Left kidney (tissue), 8 donors: ENCODE measurements around the gene EVA1A. TPM values are rescaled to one million over a fixed set of nuclear protein-coding genes. Genes with fewer than 3 reads are reported as not detected.

Source experiments
- DNase-seq: peaks from one replicate; pipeline ENCODE4 v3.0.0-alpha.2; 2013
- long read RNA-seq, 8 donors: transcript quantifications; one replicate each; lab custom pipeline, GENCODE V29; 2026
- polyA plus RNA-seq: library from polyadenylated mRNA; unstranded; fragments of 120-200 nt; gene quantifications from one replicate; pipeline ENCODE4 v1.2.1, GENCODE V29; 2013; ENCODE audit not compliant: insufficient read length

EVA1A gene, protein sequence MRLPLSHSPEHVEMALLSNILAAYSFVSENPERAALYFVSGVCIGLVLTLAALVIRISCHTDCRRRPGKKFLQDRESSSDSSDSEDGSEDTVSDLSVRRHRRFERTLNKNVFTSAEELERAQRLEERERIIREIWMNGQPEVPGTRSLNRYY
- 12.9 TPM for polyA plus RNA-seq
- long read RNA-seq, donor 1, transcript EVA1A-202 (4 exons, 1,802 nt) = major isoform, 5 of 11 reads
- long read RNA-seq, donor 1, partial matches to known transcripts = 0 of 11 reads
- long read RNA-seq, donor 1, other reads (novel, unspliced or antisense) = 5 of 11 reads
- long read RNA-seq, donor 2, partial matches to known transcripts = 0 of 3 reads
- long read RNA-seq, donor 2, other reads (novel, unspliced or antisense) = 0 of 3 reads
- long read RNA-seq, donor 3, partial matches to known transcripts = 0 of 3 reads
- long read RNA-seq, donor 3, other reads (novel, unspliced or antisense) = 0 of 3 reads
- long read RNA-seq, donor 4 = 0 reads
- long read RNA-seq, donor 5, transcript EVA1A-202 (4 exons, 1,802 nt) = major isoform, 7 of 16 reads
- long read RNA-seq, donor 5, partial matches to known transcripts = 0 of 16 reads
- long read RNA-seq, donor 5, other reads (novel, unspliced or antisense) = 7 of 16 reads
- long read RNA-seq, donor 6, partial matches to known transcripts = 0 of 4 reads
- long read RNA-seq, donor 6, other reads (novel, unspliced or antisense) = 0 of 4 reads
- long read RNA-seq, donor 7, transcript EVA1A-202 (4 exons, 1,802 nt) = major isoform, 8 of 17 reads
- long read RNA-seq, donor 7, partial matches to known transcripts = 0 of 17 reads
- long read RNA-seq, donor 7, other reads (novel, unspliced or antisense) = 8 of 17 reads
- long read RNA-seq, donor 8 = 0 reads

- no peak for DNase-seq
These were observed at the start of gene EVA1A for GRCh38 chr2:75560768-75561565. TSS of gene EVA1A (minus strand) at chr2:75560939. CDS start at chr2:75518140, 42,799 bp downstream.

GRCh38 chr2:75609937-75610508 lies 49.3 kb upstream of the EVA1A start:
- DNase-seq = no peak

DNA sequence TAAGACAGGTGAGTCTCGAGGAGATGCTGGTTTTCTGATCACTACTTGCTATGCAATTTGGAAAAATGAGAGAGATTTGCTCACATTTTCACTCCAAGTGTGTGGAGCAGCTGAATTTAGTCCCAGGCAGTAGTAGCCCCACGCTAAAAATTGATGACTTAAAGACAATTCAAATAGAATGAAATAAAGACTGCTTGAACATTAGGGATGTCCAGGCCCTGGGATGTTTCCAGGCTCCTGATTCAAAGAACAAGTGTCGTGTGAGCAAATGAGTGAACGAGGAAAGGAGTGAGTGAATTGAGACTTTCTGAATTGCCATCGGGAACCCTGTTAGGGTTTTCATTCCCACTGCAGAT lies 48.6 kb upstream of the EVA1A start:
- DNase-seq = no peak

DNA sequence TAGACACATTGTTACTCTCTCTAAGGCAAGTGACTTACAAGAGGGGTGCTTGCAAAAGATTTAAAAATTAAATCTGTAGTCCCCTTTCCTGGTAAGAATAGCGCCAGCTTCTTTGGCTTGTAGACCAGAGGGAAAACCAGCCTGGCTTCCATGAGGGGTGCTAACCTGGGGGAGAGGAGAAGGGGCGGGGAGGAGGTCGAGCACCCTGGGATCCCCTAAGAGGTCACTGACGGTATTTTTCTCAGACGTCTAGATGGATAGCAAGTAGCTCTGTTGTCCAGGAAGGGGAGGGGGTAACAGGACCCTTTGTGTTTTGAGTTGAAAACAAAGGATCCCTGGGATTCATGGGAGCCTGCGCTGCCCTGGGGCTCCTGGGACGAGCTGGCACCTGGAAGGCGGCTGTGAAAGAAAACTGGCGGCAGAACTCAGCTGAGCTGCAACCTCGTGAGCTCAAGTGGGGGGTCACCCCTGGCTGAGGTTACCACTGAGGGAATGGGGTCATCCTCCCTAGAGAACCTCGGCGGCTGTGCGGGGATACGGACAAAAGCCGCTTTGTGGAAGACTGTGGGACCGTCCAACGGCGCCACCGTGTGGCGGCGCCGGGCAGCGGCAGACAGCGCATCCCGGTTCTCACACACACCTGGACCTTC lies 48.1 kb upstream of the EVA1A start:
- no peak for DNase-seq

GRCh38 chr2:75607988-75608683 lies 47.4 kb upstream of the EVA1A start:
- DNase-seq = peak; percentile 74

GRCh38 chr2:75607400-75607798 lies 46.7 kb upstream of the EVA1A start:
- DNase-seq = no peak

DNA sequence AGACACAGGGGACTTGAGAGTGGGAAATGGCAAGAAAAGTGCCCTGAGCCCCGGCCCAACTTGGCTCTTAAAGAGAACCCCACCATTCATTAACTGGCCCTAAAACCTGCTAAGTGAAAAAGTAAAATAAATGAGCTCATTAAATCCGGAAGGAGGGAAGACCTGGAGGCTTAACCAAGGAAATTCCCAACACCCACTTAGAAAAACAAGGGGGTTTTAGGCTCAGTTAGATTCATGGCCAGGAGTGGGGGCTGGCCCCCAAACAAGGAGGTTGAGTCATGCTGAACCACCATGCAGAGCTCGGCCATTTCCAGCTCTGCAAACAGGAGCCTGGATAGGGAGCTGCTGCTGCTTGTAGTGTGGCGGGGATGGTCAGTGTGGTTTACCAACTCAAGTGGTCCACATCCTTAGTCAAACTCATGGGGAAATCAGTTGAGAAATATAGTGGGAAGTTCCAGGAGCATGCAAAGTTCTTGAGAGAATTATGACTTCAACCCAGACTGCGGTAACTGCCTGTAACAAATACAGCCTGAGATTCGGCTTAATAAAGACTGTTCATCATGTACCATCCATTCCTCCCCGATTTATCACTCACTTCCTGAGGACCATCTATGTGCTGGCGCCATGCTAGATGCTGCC lies 46.1 kb upstream of the EVA1A start:
- DNase-seq = no peak

GRCh38 chr2:75605770-75606529 lies 45.2 kb upstream of the EVA1A start:
- no peak for DNase-seq

GRCh38 chr2:75604484-75604883 lies 43.7 kb upstream of the EVA1A start:
- DNase-seq = no peak

GRCh38 chr2:75603477-75603876 lies 42.7 kb upstream of the EVA1A start:
- DNase-seq = no peak

- no peak for DNase-seq
These were observed 42.1 kb upstream of the EVA1A start for GRCh38 chr2:75602724-75603342.

DNA sequence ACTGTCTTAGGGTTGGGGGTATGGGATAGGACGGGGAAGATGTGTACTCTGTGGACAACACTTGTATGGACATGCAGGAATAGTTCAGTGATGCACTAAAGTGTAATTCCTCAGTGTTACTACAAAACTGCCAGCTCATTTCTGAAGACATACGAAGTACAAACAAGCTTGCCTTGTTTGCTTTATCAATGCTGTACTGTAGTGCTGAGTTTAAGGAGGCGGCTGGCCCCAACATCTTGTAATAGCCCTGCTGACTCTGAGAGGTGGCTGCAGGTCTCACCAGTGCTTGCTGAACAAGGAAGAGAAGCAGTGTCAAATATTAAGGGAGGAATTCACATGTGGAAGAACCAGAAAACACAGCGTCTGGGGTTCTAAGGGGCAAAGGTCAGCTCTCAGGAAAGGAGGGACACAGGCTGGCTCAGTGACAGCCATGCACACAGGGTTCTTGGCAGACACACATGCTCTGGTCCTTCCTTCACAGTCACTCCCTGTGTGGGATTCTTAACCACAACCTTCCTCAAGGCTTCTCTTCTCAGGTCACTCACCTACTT lies 39.8 kb upstream of the EVA1A start:
- DNase-seq = no peak

DNA sequence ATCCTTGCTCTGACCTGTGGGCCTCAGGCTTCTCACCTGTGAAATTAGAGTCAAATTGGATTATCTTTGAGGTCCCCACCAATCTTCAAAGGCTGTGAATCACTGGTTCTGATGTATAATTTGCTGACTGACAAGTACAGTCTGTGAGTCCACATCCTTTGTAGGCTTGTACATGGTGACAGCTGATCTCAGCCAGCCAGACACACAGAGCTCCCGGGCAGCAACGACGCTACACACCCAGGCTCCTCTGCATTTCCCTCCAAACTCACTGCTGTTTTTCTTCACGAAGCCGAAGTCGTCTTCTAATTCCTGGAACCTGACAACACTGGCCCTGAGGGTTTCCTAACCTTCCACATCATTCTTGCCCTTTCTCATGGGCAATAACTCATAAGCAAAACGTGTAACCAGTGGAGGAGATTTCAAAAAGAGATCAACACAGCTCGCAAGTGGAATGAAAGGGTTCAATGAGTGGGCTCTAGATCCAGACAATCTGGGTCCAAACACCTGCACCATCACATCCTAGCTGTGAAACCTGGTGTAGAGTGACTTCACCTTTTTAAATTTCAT lies 37.9 kb upstream of the EVA1A start:
- no peak for DNase-seq

GRCh38 chr2:75597949-75598348 lies 37.2 kb upstream of the EVA1A start:
- DNase-seq = no peak

DNA sequence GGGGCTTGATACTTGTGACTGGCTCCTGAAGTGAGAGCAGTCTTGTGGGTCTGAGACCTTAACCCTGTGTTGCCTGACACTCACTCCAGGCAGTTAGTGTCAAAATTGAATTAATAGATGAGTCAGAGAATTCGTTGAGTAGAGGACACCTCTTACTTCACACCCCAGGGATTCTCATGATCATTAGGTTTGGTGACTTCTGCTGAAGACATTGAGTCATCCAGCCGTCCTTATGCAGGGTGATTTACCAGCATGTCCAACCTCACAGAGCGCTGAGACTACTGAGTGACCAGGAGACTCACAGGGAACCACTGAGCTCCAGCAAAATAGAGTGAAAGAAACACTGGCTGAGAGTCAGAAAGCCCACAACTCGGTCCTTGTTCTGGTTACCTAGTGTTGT lies 36.0 kb upstream of the EVA1A start:
- DNase-seq = no peak

- no peak for DNase-seq
These were observed 35.0 kb upstream of the EVA1A start for GRCh38 chr2:75595541-75596395.

GRCh38 chr2:75594596-75594995 lies 33.9 kb upstream of the EVA1A start:
- no peak for DNase-seq
